HG02981 (cell line): Measurements from ENCODE around the gene TSHZ2.
"Not testable (repeated sequence)": the region's sequence is repeated elsewhere in the genome, so short reads cannot be mapped to it uniquely, and the experiment has no call there.

ENCODE experiments used
- ATAC-seq: cut with Tn5 transposase; IDR thresholded peaks from one replicate; pipeline ENCODE4 v1.9.1; 2021; ENCODE audit warnings: mild to moderate bottlenecking, moderate library complexity; ENCODE audit not compliant: unreplicated experiment

The TSHZ2 gene

GRCh38 chr20:53517146-53517545, 545.0 kb downstream of the TSHZ2 start:
- ATAC-seq: no peak

- ATAC-seq: not testable (repeated sequence)
Observed at GRCh38 chr20:53521421-53521820, 549.3 kb downstream of the TSHZ2 start.

GRCh38 chr20:53522026-53522425, 549.9 kb downstream of the TSHZ2 start:
- no peak for ATAC-seq

GRCh38 chr20:53522696-53523095, 550.5 kb downstream of the TSHZ2 start:
- ATAC-seq: no peak

- not testable (repeated sequence) for ATAC-seq
Observed at GRCh38 chr20:53523615-53524014, 551.5 kb downstream of the TSHZ2 start.

- no peak for ATAC-seq
Observed at GRCh38 chr20:53524589-53525312, 552.6 kb downstream of the TSHZ2 start.

GRCh38 chr20:53527196-53527595, 555.0 kb downstream of the TSHZ2 start:
- ATAC-seq: no peak

- ATAC-seq: no peak
Observed at GRCh38 chr20:53529658-53530057, 557.5 kb downstream of the TSHZ2 start.

GRCh38 chr20:53530440-53530839, 558.3 kb downstream of the TSHZ2 start:
- ATAC-seq: no peak

GRCh38 chr20:53532654-53533312, 560.6 kb downstream of the TSHZ2 start:
- ATAC-seq: not testable (repeated sequence)

GRCh38 chr20:53533500-53533899, 561.3 kb downstream of the TSHZ2 start:
- no peak for ATAC-seq

GRCh38 chr20:53534037-53534436, 561.9 kb downstream of the TSHZ2 start:
- ATAC-seq: no peak

GRCh38 chr20:53535878-53536277, 563.7 kb downstream of the TSHZ2 start:
- no peak for ATAC-seq

GRCh38 chr20:53536382-53536781, 564.2 kb downstream of the TSHZ2 start:
- not testable (repeated sequence) for ATAC-seq

- no peak for ATAC-seq
Observed at GRCh38 chr20:53539516-53539915, 567.4 kb downstream of the TSHZ2 start.
